H1 (cell line): ENCODE data around the gene SYT6. TPM values are rescaled to one million over a fixed set of nuclear protein-coding genes. Genes with fewer than 3 reads are reported as not detected.

Experiments
- ASH2L ChIP-seq: fragments of 200-600, 300-600 bp; sonication (generic); IDR thresholded peaks from one replicate; pipeline ENCODE4 v1.7.1; 2017; ENCODE audit warnings: low read length
- EP300 ChIP-seq, 2 experiments: IDR thresholded peaks; 1 replicate in 1 of 2; 2 replicates in 1 of 2; pipeline ENCODE4 v1.6.1; 2011 to 2012; ENCODE audit warnings: low read depth in 2 of 2, low read length in 2 of 2, mild to moderate bottlenecking in 2 of 2, borderline replicate concordance in 1 of 2, inconsistent platforms in 1 of 2, moderate library complexity in 1 of 2
- EZH2 ChIP-seq: fragments of 200-600 bp; sonication (generic); IDR thresholded peaks from 2 replicates; pipeline ENCODE4 v1.7.1; 2012; ENCODE audit warnings: low read depth, mild to moderate bottlenecking, moderate library complexity, low read length, inconsistent platforms; ENCODE audit not compliant: severe bottlenecking
- JUN ChIP-seq: IDR thresholded peaks from 2 replicates; pipeline ENCODE4 v1.6.1; 2011; ENCODE audit warnings: low read depth, mild to moderate bottlenecking, improper control_type of control experiment, low read length
- RBBP5 ChIP-seq: IDR thresholded peaks from 2 replicates; pipeline ENCODE4 v1.7.1; 2012; ENCODE audit warnings: low read depth, mild to moderate bottlenecking, inconsistent platforms, low read length, moderate library complexity, borderline replicate concordance
- polyA plus RNA-seq, 7 experiments: library from polyadenylated mRNA; depleted of rRNA in 3 of 7; stranded (reverse) in 5 of 7; unstranded in 2 of 7; fragments of >200 nt in 5 of 7; fragments of 200-250 nt in 2 of 7; gene quantifications; 1 replicate in 5 of 7; 2 replicates in 1 of 7; 4 replicates in 1 of 7; pipeline versions ENCODE4 v1.2.1 to v1.2.3, GENCODE V29; 2011 to 2013; ENCODE audit warnings: missing spikeins in 2 of 7, mixed read lengths in 2 of 7
- total RNA-seq: library from RNA; stranded (reverse); fragmentation: NEBNext Ultra II Directional; extraction: Animal tissue kit (Norgen Biotek cat#: 25700); gene quantifications from 2 replicates; pipeline ENCODE4 v1.2.1, GENCODE V29; 2021
- TF ChIP-seq, protein P1 (sequence below): IDR thresholded peaks from 2 replicates; pipeline ENCODE4 v1.6.1; 2011; ENCODE audit warnings: low read length, improper control_type of control experiment

SYT6 gene
- total and polyA plus RNA-seq, 2 of the 8 experiments (the other 6 are each of a cell fraction or from before 2014, with no cell fraction given): 33.7 to 83.5 TPM

DNA sequence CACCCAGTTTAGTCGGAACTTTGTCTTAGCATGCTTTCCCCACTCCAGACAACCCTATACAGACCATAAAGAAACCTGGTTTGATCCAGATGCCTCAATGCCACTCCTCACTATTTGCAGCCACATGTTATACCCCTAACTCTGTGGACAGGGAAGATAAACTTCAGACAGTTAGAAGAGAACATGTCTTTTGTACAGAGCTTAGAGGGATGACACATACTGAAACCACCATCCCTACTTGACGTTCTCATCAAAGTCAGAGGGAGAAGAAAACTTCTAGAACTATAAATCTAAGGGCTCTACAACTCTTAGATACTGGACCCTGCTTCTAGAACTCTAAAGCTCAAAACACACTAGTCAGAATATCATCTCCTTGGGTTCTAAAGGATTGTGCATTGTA is 3.7 kb downstream of the SYT6 start (continued):
- TF ChIP-seq EP300 (IDR thresholded peaks at IDR 0.05; ENCODE audit: borderline replicate concordance in 1 of 2, low read depth in 2 of 2, low read length in 2 of 2): no peak
- TF ChIP-seq RBBP5: no peak
- TF ChIP-seq JUN: no peak
- no peak for TF ChIP-seq ASH2L
- TF ChIP-seq, protein P1, sequence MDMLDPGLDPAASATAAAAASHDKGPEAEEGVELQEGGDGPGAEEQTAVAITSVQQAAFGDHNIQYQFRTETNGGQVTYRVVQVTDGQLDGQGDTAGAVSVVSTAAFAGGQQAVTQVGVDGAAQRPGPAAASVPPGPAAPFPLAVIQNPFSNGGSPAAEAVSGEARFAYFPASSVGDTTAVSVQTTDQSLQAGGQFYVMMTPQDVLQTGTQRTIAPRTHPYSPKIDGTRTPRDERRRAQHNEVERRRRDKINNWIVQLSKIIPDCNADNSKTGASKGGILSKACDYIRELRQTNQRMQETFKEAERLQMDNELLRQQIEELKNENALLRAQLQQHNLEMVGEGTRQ: no peak
- no peak for TF ChIP-seq EZH2
